HepG2 (cell line): ENCODE measurements around the gene TREH. TPM values are rescaled to one million over a fixed set of nuclear protein-coding genes. Genes with fewer than 3 reads are reported as not detected.
A peak's percentile ranks its signal among the peaks of the same experiment; 100 is the strongest.

ENCODE experiments used
- BCL6 ChIP-seq: IDR thresholded peaks from 2 replicates; pipeline ENCODE4 v1.6.1; 2016; ENCODE audit warnings: missing genetic modification reagents, missing compliant biosample characterization
- SOX13 ChIP-seq, 3 experiments: fragments of 450-650 bp in 1 of 3; sonication (generic) in 1 of 3; formaldehyde crosslinking in 1 of 3; IDR thresholded peaks in 2 of 3; conservative IDR thresholded peaks in 1 of 3; 2 replicates each; pipeline versions ENCODE4 v1.5.0 to v1.6.1; 2016 to 2020; ENCODE audit warnings: antibody characterized with exemption in 1 of 3, mild to moderate bottlenecking in 1 of 3, missing compliant biosample characterization in 1 of 3, missing genetic modification reagents in 1 of 3, moderate library complexity in 1 of 3
- WIZ ChIP-seq: sonication (generic); formaldehyde crosslinking; IDR thresholded peaks from 2 replicates; pipeline ENCODE4 v1.5.1; 2020; ENCODE audit warnings: mild to moderate bottlenecking, missing genetic modification reagents
- ZFAT ChIP-seq: sonication (generic); formaldehyde crosslinking; conservative IDR thresholded peaks from 2 replicates; pipeline ENCODE4 v1.8.1; 2023; ENCODE audit warnings: missing genetic modification reagents, inconsistent platforms
- ZNF564 ChIP-seq: sonication (generic); formaldehyde crosslinking; IDR thresholded peaks from 2 replicates; pipeline ENCODE4 v1.8.1; 2023; ENCODE audit warnings: mild to moderate bottlenecking, missing genetic modification reagents
- polyA plus RNA-seq, 8 experiments: library from polyadenylated mRNA; depleted of rRNA in 3 of 8; stranded (reverse) in 7 of 8; unstranded in 1 of 8; fragments of >200 nt; fragmentation: Illumina TruSeq in 4 of 8; extraction: Trizol in 4 of 8; gene quantifications; 2 replicates each; pipeline versions ENCODE4 v1.2.1 to v1.2.3, GENCODE V29; 2011 to 2016; ENCODE audit warnings: low read depth in 4 of 8, missing spikeins in 1 of 8, mixed read lengths in 1 of 8; ENCODE audit not compliant: insufficient read depth in 1 of 8
- total RNA-seq, 5 experiments: library from RNA; depleted of rRNA; stranded (reverse); fragments of >200 nt; fragmentation: Illumina TruSeq; extraction: Trizol; gene quantifications; 2 replicates each; pipeline ENCODE4 v1.2.3, GENCODE V29; 2016; ENCODE audit warnings: low read depth in 1 of 5
- TF ChIP-seq, protein P1 (sequence below): sonication (generic); formaldehyde crosslinking; IDR thresholded peaks from 2 replicates; pipeline ENCODE4 v1.4.0; 2020; ENCODE audit warnings: mild to moderate bottlenecking, missing genetic modification reagents

Gene TREH
- total and polyA plus RNA-seq, 2 of the 13 experiments (the other 11 are each of a cell fraction or from before 2014, with no cell fraction given): 0.53 to 0.86 TPM

DNA sequence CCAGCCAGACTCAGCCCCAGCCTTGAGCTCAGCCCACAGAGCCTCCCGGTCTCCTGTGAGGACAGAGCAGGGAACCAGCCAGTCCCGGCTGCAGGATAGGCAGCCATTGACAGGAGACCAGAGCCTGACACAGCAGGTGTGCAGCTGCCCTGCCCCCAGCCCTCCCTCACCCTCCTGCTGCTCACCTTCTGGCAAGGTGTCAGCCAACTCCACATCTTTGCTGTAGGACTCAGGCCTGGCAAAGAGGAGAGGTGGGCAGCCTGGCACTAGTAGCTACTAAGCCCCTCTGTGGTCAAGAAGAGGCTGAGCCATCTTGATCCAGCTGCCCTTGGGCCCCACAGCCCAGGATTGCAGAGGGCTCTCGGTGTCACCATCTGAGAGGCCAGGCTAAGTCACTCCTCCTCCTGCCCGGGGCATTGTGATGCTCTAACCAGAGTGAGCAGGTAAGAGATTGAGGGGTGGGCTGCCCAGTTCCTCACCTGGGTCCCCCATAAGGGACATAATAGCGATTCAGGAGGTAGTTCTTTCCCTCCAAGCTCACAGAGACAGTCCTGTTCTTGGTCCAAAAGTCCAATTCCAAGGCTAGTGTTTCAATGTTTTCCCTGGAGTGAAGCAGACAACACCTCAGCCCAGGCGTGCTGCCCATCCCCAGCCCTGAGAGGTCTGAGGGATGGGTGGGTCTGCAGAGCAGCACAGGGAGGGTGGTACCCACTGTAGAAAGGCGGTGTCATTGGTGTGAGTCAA lies 18.6 kb downstream of the TREH start (continued):
- TF ChIP-seq, protein P1, sequence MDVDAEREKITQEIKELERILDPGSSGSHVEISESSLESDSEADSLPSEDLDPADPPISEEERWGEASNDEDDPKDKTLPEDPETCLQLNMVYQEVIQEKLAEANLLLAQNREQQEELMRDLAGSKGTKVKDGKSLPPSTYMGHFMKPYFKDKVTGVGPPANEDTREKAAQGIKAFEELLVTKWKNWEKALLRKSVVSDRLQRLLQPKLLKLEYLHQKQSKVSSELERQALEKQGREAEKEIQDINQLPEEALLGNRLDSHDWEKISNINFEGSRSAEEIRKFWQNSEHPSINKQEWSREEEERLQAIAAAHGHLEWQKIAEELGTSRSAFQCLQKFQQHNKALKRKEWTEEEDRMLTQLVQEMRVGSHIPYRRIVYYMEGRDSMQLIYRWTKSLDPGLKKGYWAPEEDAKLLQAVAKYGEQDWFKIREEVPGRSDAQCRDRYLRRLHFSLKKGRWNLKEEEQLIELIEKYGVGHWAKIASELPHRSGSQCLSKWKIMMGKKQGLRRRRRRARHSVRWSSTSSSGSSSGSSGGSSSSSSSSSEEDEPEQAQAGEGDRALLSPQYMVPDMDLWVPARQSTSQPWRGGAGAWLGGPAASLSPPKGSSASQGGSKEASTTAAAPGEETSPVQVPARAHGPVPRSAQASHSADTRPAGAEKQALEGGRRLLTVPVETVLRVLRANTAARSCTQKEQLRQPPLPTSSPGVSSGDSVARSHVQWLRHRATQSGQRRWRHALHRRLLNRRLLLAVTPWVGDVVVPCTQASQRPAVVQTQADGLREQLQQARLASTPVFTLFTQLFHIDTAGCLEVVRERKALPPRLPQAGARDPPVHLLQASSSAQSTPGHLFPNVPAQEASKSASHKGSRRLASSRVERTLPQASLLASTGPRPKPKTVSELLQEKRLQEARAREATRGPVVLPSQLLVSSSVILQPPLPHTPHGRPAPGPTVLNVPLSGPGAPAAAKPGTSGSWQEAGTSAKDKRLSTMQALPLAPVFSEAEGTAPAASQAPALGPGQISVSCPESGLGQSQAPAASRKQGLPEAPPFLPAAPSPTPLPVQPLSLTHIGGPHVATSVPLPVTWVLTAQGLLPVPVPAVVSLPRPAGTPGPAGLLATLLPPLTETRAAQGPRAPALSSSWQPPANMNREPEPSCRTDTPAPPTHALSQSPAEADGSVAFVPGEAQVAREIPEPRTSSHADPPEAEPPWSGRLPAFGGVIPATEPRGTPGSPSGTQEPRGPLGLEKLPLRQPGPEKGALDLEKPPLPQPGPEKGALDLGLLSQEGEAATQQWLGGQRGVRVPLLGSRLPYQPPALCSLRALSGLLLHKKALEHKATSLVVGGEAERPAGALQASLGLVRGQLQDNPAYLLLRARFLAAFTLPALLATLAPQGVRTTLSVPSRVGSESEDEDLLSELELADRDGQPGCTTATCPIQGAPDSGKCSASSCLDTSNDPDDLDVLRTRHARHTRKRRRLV (CRISPR knock-in tag): no peak
- TF ChIP-seq SOX13 (IDR thresholded peaks at IDR 0.05) (no peak), SOX13 (CRISPR knock-in tag; conservative IDR thresholded peaks at IDR 0.05 in 1 of 2, IDR thresholded peaks at IDR 0.05 in 1 of 2) (peak in 1 of 2 experiments; percentile 16; a peak in 1 of 4 replicates), WIZ (CRISPR knock-in tag) (no peak), ZFAT (CRISPR knock-in tag) (no peak), ZNF564 (no peak), BCL6 (CRISPR knock-in tag) (peak; percentile 33; the same call in 1 of the 2 replicates)
